ENCODE data around the gene TC2N. TPM values are rescaled to one million over a fixed set of nuclear protein-coding genes. Genes with fewer than 3 reads are reported as not detected.
"Not testable (repeated sequence)": the region's sequence is repeated elsewhere in the genome, so short reads cannot be mapped to it uniquely, and the experiment has no call there.

Gene TC2N
- total RNA-seq, 2 experiments from 2014 or later: 180 to 195 TPM

- ChIA-PET CTCF (interaction anchor here (1.3 to 3.0 kb wide), 5 partner anchors 9 to 234 kb away, joined by 4 to 10 read pairs (median 8); partner anchors contain the start of gene ATXN3), POLR2A (interaction anchor here (0.8 to 4.7 kb wide), 15 partner anchors 8 to 629 kb away, joined by 3 to 44 read pairs (median 4); partner anchors contain the start of gene PPP4R3A)
- peaks cover 81% of the 10 kb centered on the region for H3K4me1 Mint-ChIP-seq
- peak overlapping the region; percentile 95 for H3K27ac Mint-ChIP-seq
- peaks cover 2% of the 10 kb centered on the region for H3K36me3 Mint-ChIP-seq (ENCODE audit: low read depth)
- H3K9me3 Mint-ChIP-seq: no peaks in the 10 kb centered on the region
- peak overlapping the region; percentile 68 for H3K4me3 Mint-ChIP-seq
- DNase-seq: peak; percentile 42
- no peaks in the 10 kb centered on the region for H3K27me3 Mint-ChIP-seq
These were observed 5.5 kb upstream of the TC2N start for GRCh38 chr14:91872517-91873470.

GRCh38 chr14:91872011-91872501 is 4.7 kb upstream of the TC2N start:
- Mint-ChIP-seq H3K27ac (peak overlapping the region; percentile 95), H3K27me3 (no peaks in the 10 kb centered on the region), H3K4me3 (peak overlapping the region; percentile 68), H3K4me1 (peaks cover 85% of the 10 kb centered on the region), H3K9me3 (no peaks in the 10 kb centered on the region), H3K36me3 (ENCODE audit: low read depth) (peaks cover 5% of the 10 kb centered on the region)
- POLR2A ChIA-PET: interaction anchor here (0.6 to 4.7 kb wide), 11 partner anchors 9 to 629 kb away, joined by 3 to 44 read pairs (median 3); partner anchors contain the start of gene PPP4R3A
- CTCF ChIA-PET: interaction anchor here (0.9 to 3.0 kb wide), 6 partner anchors 8 to 125 kb away, joined by 3 to 10 read pairs (median 6); no protein-coding TSS in a partner anchor
- DNase-seq: peak; percentile 57

- H3K27ac Mint-ChIP-seq: peak overlapping the region; percentile 95
- not testable (repeated sequence) for DNase-seq; H3K36me3 Mint-ChIP-seq (ENCODE audit: low read depth); H3K9me3 Mint-ChIP-seq; H3K4me3 Mint-ChIP-seq; H3K27me3 Mint-ChIP-seq
- POLR2A ChIA-PET: interaction anchor here (0.6 to 4.7 kb wide), 6 partner anchors 9 to 628 kb away, joined by 3 to 44 read pairs (median 3); no protein-coding TSS in a partner anchor
- peaks cover 85% of the 10 kb centered on the region for H3K4me1 Mint-ChIP-seq
- CTCF ChIA-PET: interaction anchor here (0.6 to 3.0 kb wide), 7 partner anchors 8 to 561 kb away, joined by 3 to 10 read pairs (median 4); no protein-coding TSS in a partner anchor
These were observed 4.1 kb upstream of the TC2N start for GRCh38 chr14:91871401-91871800.

- no peaks in the 10 kb centered on the region for H3K9me3 Mint-ChIP-seq
These were observed 3.6 kb upstream of the TC2N start for GRCh38 chr14:91870890-91871289.

GRCh38 chr14:91870001-91870400 is 2.7 kb upstream of the TC2N start:
- peaks cover 83% of the 10 kb centered on the region for H3K4me1 Mint-ChIP-seq
- no peaks in the 10 kb centered on the region for H3K9me3 Mint-ChIP-seq
- H3K27ac Mint-ChIP-seq: peak overlapping the region; percentile 95
- H3K27me3 Mint-ChIP-seq: no peaks in the 10 kb centered on the region
- peak; percentile 74 for DNase-seq
- POLR2A ChIA-PET: interaction anchor here (1.1 to 4.4 kb wide), 5 partner anchors 9 to 1473 kb away, joined by 3 to 34 read pairs (median 5); partner anchors contain the start of genes CALM1, PPP4R3A and TRIP11
- CTCF ChIA-PET: no interaction called here
- peak overlapping the region; percentile 61 for H3K4me3 Mint-ChIP-seq
- peaks cover 18% of the 10 kb centered on the region for H3K36me3 Mint-ChIP-seq (ENCODE audit: low read depth)

More at GRCh38 chr14:91870890-91871289, 3.6 kb upstream of the TC2N start:
- POLR2A ChIA-PET: interaction anchor here (1.0 to 2.7 kb wide), 2 partner anchors 12 to 31 kb away, joined by 3 to 12 read pairs; no protein-coding TSS in a partner anchor
- Mint-ChIP-seq H3K27ac (peak overlapping the region; percentile 95), H3K4me1 (peaks cover 87% of the 10 kb centered on the region), H3K36me3 (ENCODE audit: low read depth) (peaks cover 15% of the 10 kb centered on the region), H3K27me3 (no peaks in the 10 kb centered on the region), H3K4me3 (peak overlapping the region; percentile 61)
- DNase-seq: no peak
- CTCF ChIA-PET: interaction anchor here (1.3 to 2.7 kb wide), 4 partner anchors 9 to 126 kb away, joined by 4 to 8 read pairs (median 6); no protein-coding TSS in a partner anchor

- Mint-ChIP-seq H3K4me3 (peak overlapping the region; percentile 61), H3K9me3 (no peaks in the 10 kb centered on the region), H3K27me3 (no peaks in the 10 kb centered on the region), H3K27ac (peak overlapping the region; percentile 95), H3K36me3 (ENCODE audit: low read depth) (peaks cover 21% of the 10 kb centered on the region), H3K4me1 (peaks cover 80% of the 10 kb centered on the region)
- ChIA-PET POLR2A (interaction anchor here (1.1 to 4.4 kb wide), 5 partner anchors 8 to 1472 kb away, joined by 3 to 34 read pairs (median 5); partner anchors contain the start of genes CALM1, PPP4R3A and TRIP11), CTCF (no interaction called here)
- no peak for DNase-seq
These were observed 2.2 kb upstream of the TC2N start for GRCh38 chr14:91869556-91869955.

- Mint-ChIP-seq H3K9me3 (no peaks in the 10 kb centered on the region), H3K4me3 (peak overlapping the region; percentile 94), H3K4me1 (peaks cover 78% of the 10 kb centered on the region), H3K36me3 (ENCODE audit: low read depth) (peaks cover 45% of the 10 kb centered on the region), H3K27me3 (no peaks in the 10 kb centered on the region), H3K27ac (peak overlapping the region; percentile 95)
- CTCF ChIA-PET: interaction anchor here (0.9 to 2.7 kb wide), 6 partner anchors 8 to 130 kb away, joined by 3 to 25 read pairs (median 3); no protein-coding TSS in a partner anchor
- no peak for DNase-seq
- POLR2A ChIA-PET: interaction anchor here (0.7 to 4.4 kb wide), 33 partner anchors 8 to 1482 kb away, joined by 3 to 34 read pairs (median 4); partner anchors contain the start of genes CPSF2, DGLUCY, NDUFB1 and PPP4R3A
These were observed 633 bp downstream of the TC2N start for GRCh38 chr14:91866511-91867295.

GRCh38 chr14:91866061-91866460 is 1.3 kb downstream of the TC2N start:
- peaks cover 50% of the 10 kb centered on the region for H3K36me3 Mint-ChIP-seq (ENCODE audit: low read depth)
- CTCF ChIA-PET: interaction anchor here (1.4 to 2.7 kb wide), 2 partner anchors 45 to 131 kb away, joined by 5 to 25 read pairs; no protein-coding TSS in a partner anchor

GRCh38 chr14:91862417-91862816 is 4.9 kb downstream of the TC2N start:
- H3K9me3 Mint-ChIP-seq: no peaks in the 10 kb centered on the region
- H3K27ac Mint-ChIP-seq: peak overlapping the region; percentile 66
- DNase-seq: no peak
- peak overlapping the region; percentile 70 for H3K4me3 Mint-ChIP-seq
- peaks cover 81% of the 10 kb centered on the region for H3K36me3 Mint-ChIP-seq (ENCODE audit: low read depth)
- H3K27me3 Mint-ChIP-seq: no peaks in the 10 kb centered on the region
- ChIA-PET CTCF (interaction anchor here (1.4 to 1.9 kb wide), 2 partner anchors 9 to 49 kb away, joined by 7 to 12 read pairs; no protein-coding TSS in a partner anchor), POLR2A (interaction anchor here (1.6 to 3.9 kb wide), 3 partner anchors 11 to 61 kb away, joined by 4 to 44 read pairs (median 5); no protein-coding TSS in a partner anchor)
- H3K4me1 Mint-ChIP-seq: peaks cover 75% of the 10 kb centered on the region

More at GRCh38 chr14:91866061-91866460, 1.3 kb downstream of the TC2N start:
- Mint-ChIP-seq H3K4me1 (peaks cover 77% of the 10 kb centered on the region), H3K27ac (peak overlapping the region; percentile 95), H3K9me3 (no peaks in the 10 kb centered on the region), H3K4me3 (peak overlapping the region; percentile 94), H3K27me3 (no peaks in the 10 kb centered on the region)
- POLR2A ChIA-PET: interaction anchor here (1.1 to 4.4 kb wide), 12 partner anchors 8 to 752 kb away, joined by 3 to 34 read pairs (median 8); partner anchors contain the start of genes CPSF2, DGLUCY, NDUFB1 and PPP4R3A
- peak; percentile 53 for DNase-seq

GRCh38 chr14:91861091-91861490 is 6.2 kb downstream of the TC2N start:
- no peak for DNase-seq
- H3K27ac Mint-ChIP-seq: peak overlapping the region; percentile 79
- peaks cover 79% of the 10 kb centered on the region for H3K4me1 Mint-ChIP-seq
- no peaks in the 10 kb centered on the region for H3K27me3 Mint-ChIP-seq
- H3K36me3 Mint-ChIP-seq (ENCODE audit: low read depth): peaks cover 83% of the 10 kb centered on the region
- no peaks in the 10 kb centered on the region for H3K9me3 Mint-ChIP-seq
- peak overlapping the region; percentile 53 for H3K4me3 Mint-ChIP-seq
- ChIA-PET CTCF (interaction anchor here (1.0 to 1.9 kb wide), 3 partner anchors 10 to 136 kb away, joined by 3 to 12 read pairs (median 7); no protein-coding TSS in a partner anchor), POLR2A (interaction anchor here (1.0 to 3.9 kb wide), 5 partner anchors 9 to 352 kb away, joined by 3 to 44 read pairs (median 4); no protein-coding TSS in a partner anchor)

GRCh38 chr14:91860238-91860637 is 7.1 kb downstream of the TC2N start:
- H3K4me3 Mint-ChIP-seq: no peak overlapping the region
- no peaks in the 10 kb centered on the region for H3K27me3 Mint-ChIP-seq
- CTCF ChIA-PET: interaction anchor here (0.6 to 1.9 kb wide), 4 partner anchors 11 to 137 kb away, joined by 3 to 4 read pairs (median 4); no protein-coding TSS in a partner anchor
- no peaks in the 10 kb centered on the region for H3K9me3 Mint-ChIP-seq
- H3K36me3 Mint-ChIP-seq (ENCODE audit: low read depth): peaks cover 88% of the 10 kb centered on the region
- no peak for DNase-seq
- peak overlapping the region; percentile 79 for H3K27ac Mint-ChIP-seq
- H3K4me1 Mint-ChIP-seq: peaks cover 83% of the 10 kb centered on the region
- POLR2A ChIA-PET: interaction anchor here (0.7 to 3.7 kb wide), 4 partner anchors 8 to 246 kb away, joined by 3 to 34 read pairs (median 8); partner anchors contain the start of genes ATXN3 and TC2N

Data from activated CD4-positive, alpha-beta memory T cell treated with anti-CD3 and anti-CD28 coated beads, Interleukin-2, amount 10 ng/mL, durations not matched to agents 7 days and 5 days (primary cell).